ENCODE data around the gene PSMC5. TPM values are rescaled to one million over a fixed set of nuclear protein-coding genes. Genes with fewer than 3 reads are reported as not detected.
A peak's percentile ranks its signal among the peaks of the same experiment; 100 is the strongest.

Gene PSMC5
- total RNA-seq, 3 donors from 2014 or later = 98.3 to 110 (median 104) TPM

- Histone ChIP-seq H3K36me3 (no peaks in the 10 kb centered on the region), H3K4me3 (peak overlapping the region; percentile 21 to 69 (median 52)), H3K9me3 (no peaks in the 10 kb centered on the region), H3K27ac (peak overlapping the region; percentile 90 to 92), H3K27me3 (no peaks in the 10 kb centered on the region), H3K4me1 (peaks cover 11 to 34% of the 10 kb centered on the region in 2 donors)
- TF ChIP-seq POLR2AphosphoS5 (IDR thresholded peaks at IDR 0.05) (peak; percentile 82 to 95 (median 84)), CTCF (IDR thresholded peaks at IDR 0.05) (no peak)
- intact Hi-C loops (cut with DNase I; ENCODE audit: low total_unique reads) = loop anchor here (5.0 kb wide), 1 partner anchor 141 kb away; no protein-coding TSS in a partner anchor
- peak; percentile 91 to 96 for DNase-seq (ENCODE audit: low spot score in 2 of 2)
Observed at GRCh38 chr17:63838631-63839171, 11.5 kb downstream of the PSMC5 start.

GRCh38 chr17:63840591-63841349 lies 13.5 kb downstream of the PSMC5 start:
- TF ChIP-seq POLR2AphosphoS5 (IDR thresholded peaks at IDR 0.05) (no peak), POLR2A (IDR thresholded peaks at IDR 0.05) (no peak), CTCF (IDR thresholded peaks at IDR 0.05) (no peak)
- Histone ChIP-seq H3K36me3 (no peaks in the 10 kb centered on the region), H3K9me3 (no peaks in the 10 kb centered on the region), H3K4me1 (peaks cover 11 to 37% of the 10 kb centered on the region in 2 donors), H3K27me3 (no peaks in the 10 kb centered on the region), H3K27ac (peak overlapping the region; percentile 90 to 95), H3K4me3 (peak overlapping the region; percentile 69 to 97 (median 94))
- DNase-seq (ENCODE audit: low spot score in 2 of 2) = no peak
- intact Hi-C loops (cut with DNase I; ENCODE audit: low total_unique reads) = no loop called here

- Histone ChIP-seq H3K27ac (peak overlapping the region; percentile 90 to 95), H3K4me3 (peak overlapping the region; percentile 69 to 97 (median 94)), H3K9me3 (no peaks in the 10 kb centered on the region), H3K4me1 (peaks cover 11 to 36% of the 10 kb centered on the region in 2 donors), H3K36me3 (no peaks in the 10 kb centered on the region), H3K27me3 (no peaks in the 10 kb centered on the region)
- no peak for TF ChIP-seq POLR2A (IDR thresholded peaks at IDR 0.05)
- TF ChIP-seq POLR2AphosphoS5 (IDR thresholded peaks at IDR 0.05) = no peak
- peak in 1 of 3 donors; percentile 11 for TF ChIP-seq CTCF (IDR thresholded peaks at IDR 0.05)
- peak; percentile 60 to 61 for DNase-seq (ENCODE audit: low spot score in 2 of 2)
- intact Hi-C loops (cut with DNase I; ENCODE audit: low total_unique reads) = no loop called here
Observed at GRCh38 chr17:63841350-63842172, 14.3 kb downstream of the PSMC5 start.

GRCh38 chr17:63842173-63842539 lies 14.9 kb downstream of the PSMC5 start:
- Histone ChIP-seq H3K27ac (peak overlapping the region; percentile 90 to 95), H3K4me3 (peak overlapping the region; percentile 69 to 97 (median 94)), H3K36me3 (no peaks in the 10 kb centered on the region), H3K9me3 (no peaks in the 10 kb centered on the region), H3K27me3 (no peaks in the 10 kb centered on the region), H3K4me1 (peaks cover 11 to 30% of the 10 kb centered on the region in 2 donors)
- peak in 1 of 2 donors; percentile 46 for DNase-seq (ENCODE audit: low spot score in 2 of 2)
- intact Hi-C loops (cut with DNase I; ENCODE audit: low total_unique reads) = no loop called here
- no peak for TF ChIP-seq POLR2A (IDR thresholded peaks at IDR 0.05)
- TF ChIP-seq CTCF (IDR thresholded peaks at IDR 0.05) = no peak
- TF ChIP-seq POLR2AphosphoS5 (IDR thresholded peaks at IDR 0.05) = no peak

Data from breast epithelium (tissue), 4 donors.